Naive thymus-derived CD4-positive, alpha-beta T cell (primary cell): Measurements from ENCODE around the gene PARG. TPM values are rescaled to one million over a fixed set of nuclear protein-coding genes. Genes with fewer than 3 reads are reported as not detected.
"Not testable (repeated sequence)": the region's sequence is repeated elsewhere in the genome, so short reads cannot be mapped to it uniquely, and the experiment has no call there.

Source experiments
- ATAC-seq: fragments of 150-1000 bp; cut with Tn5 transposase; 2 replicates; pipeline ENCODE4 v1.10.0; 2021; ENCODE audit warnings: mild to moderate bottlenecking, moderate library complexity
- CTCF ChIA-PET: fragments of 350-600 bp; sonication (Branson Sonifier 250); formaldehyde crosslinking; loops from one replicate; lab custom pipeline; 2021; ENCODE audit warnings: antibody characterized with exemption; lab: Charles Lee
- POLR2A ChIA-PET: fragments of 350-600 bp; sonication (Branson Sonifier 250); formaldehyde crosslinking; loops from one replicate; lab custom pipeline; 2021; ENCODE audit warnings: antibody characterized with exemption, inconsistent platforms; lab: Charles Lee
- DNase-seq, 9 donors: peaks; one replicate each; pipeline versions ENCODE4 v3.0.0 to v3.0.0-alpha.2; 2020 to 2022; ENCODE audit warnings: mixed read lengths in 1 of 9
- H3K27ac ChIP-seq: one replicate; pipeline ENCODE4 v1.7.0; 2013; ENCODE audit warnings: mild to moderate bottlenecking, low read depth, low read length, moderate library complexity
- H3K27me3 ChIP-seq, 2 donors: one replicate each; pipeline ENCODE4 v1.7.0; 2013; ENCODE audit warnings: low read length in 2 of 2, mild to moderate bottlenecking in 2 of 2, moderate library complexity in 2 of 2; ENCODE audit not compliant: control insufficient read depth in 2 of 2, insufficient read depth in 2 of 2
- H3K36me3 ChIP-seq, 3 experiments: 1 replicate in 2 of 3; 2 replicates in 1 of 3; pipeline ENCODE4 v1.7.0; 2013; ENCODE audit warnings: low read length in 3 of 3, mild to moderate bottlenecking in 3 of 3, moderate library complexity in 1 of 3; ENCODE audit not compliant: insufficient read depth in 3 of 3, control insufficient read depth in 2 of 3
- H3K4me1 ChIP-seq, 2 donors: one replicate each; pipeline ENCODE4 v1.7.0; 2013; ENCODE audit warnings: low read length in 2 of 2, mild to moderate bottlenecking in 2 of 2, moderate library complexity in 1 of 2; ENCODE audit not compliant: control insufficient read depth in 2 of 2, insufficient read depth in 2 of 2
- H3K4me3 ChIP-seq: 2 replicates; pipeline ENCODE4 v1.7.0; 2013; ENCODE audit warnings: mild to moderate bottlenecking, low read length
- H3K9me3 ChIP-seq, 3 experiments: 1 replicate in 2 of 3; 2 replicates in 1 of 3; pipeline ENCODE4 v1.7.0; 2013; ENCODE audit warnings: low read length in 3 of 3; ENCODE audit not compliant: control insufficient read depth in 2 of 3
- H3K27ac Mint-ChIP-seq, 9 donors: one replicate each; pipeline ENCODE4 v1.8.0; 2020 to 2022; ENCODE audit warnings: mixed read lengths in 9 of 9, mild to moderate bottlenecking in 8 of 9, moderate library complexity in 5 of 9, inconsistent platforms in 2 of 9
- H3K27me3 Mint-ChIP-seq, 5 donors: one replicate each; pipeline ENCODE4 v1.8.0; 2021 to 2022; ENCODE audit warnings: mixed read lengths in 5 of 5, mild to moderate bottlenecking in 1 of 5
- H3K36me3 Mint-ChIP-seq, 5 donors: one replicate each; pipeline ENCODE4 v1.8.0; 2020 to 2022; ENCODE audit warnings: mixed read lengths in 5 of 5, mild to moderate bottlenecking in 3 of 5, inconsistent platforms in 1 of 5
- H3K4me1 Mint-ChIP-seq, 7 donors: one replicate each; pipeline ENCODE4 v1.8.0; 2020 to 2022; ENCODE audit warnings: mixed read lengths in 7 of 7, mild to moderate bottlenecking in 3 of 7, inconsistent platforms in 1 of 7
- H3K4me3 Mint-ChIP-seq, 10 donors: one replicate each; pipeline ENCODE4 v1.8.0; 2020 to 2022; ENCODE audit warnings: mild to moderate bottlenecking in 10 of 10, mixed read lengths in 10 of 10, moderate library complexity in 6 of 10, inconsistent platforms in 2 of 10
- H3K9me3 Mint-ChIP-seq, 11 donors: one replicate each; pipeline ENCODE4 v1.8.0; 2020 to 2022; ENCODE audit warnings: mixed read lengths in 11 of 11, mild to moderate bottlenecking in 4 of 11, inconsistent platforms in 1 of 11, moderate library complexity in 1 of 11
- intact Hi-C, 2 donors: fragments of 100-400 bp; cut with micrococcal nuclease; formaldehyde crosslinking; loops; one replicate each; pipeline ENCODE4 v1.15.1; 2023
- polyA plus RNA-seq, 2 donors: library from polyadenylated mRNA; unstranded; fragments of 300-500 nt; fragmentation: Illumina TruSeq; gene quantifications; one replicate each; pipeline ENCODE4 v1.2.3, GENCODE V29; 2021
- total RNA-seq, 6 experiments: library from RNA in 5 of 6; stranded (reverse) in 5 of 6; gene quantifications; 1 replicate in 5 of 6; 2 replicates in 1 of 6; pipeline ENCODE4 v1.2.3 and lab custom pipeline; 2021 to 2026

The PARG gene
- total and polyA plus RNA-seq, 7 experiments from 2014 or later = 11.4 to 48.2 (median 33.9) TPM

- H3K36me3 ChIP-seq = no peaks in the 10 kb centered on the region
- no peak overlapping the region for H3K27ac Mint-ChIP-seq
- DNase-seq (no peak), ATAC-seq (no peak)
- ChIA-PET POLR2A (no interaction called here), CTCF (no interaction called here)
- H3K27me3 ChIP-seq = no peaks in the 10 kb centered on the region
- no peaks in the 10 kb centered on the region for H3K9me3 ChIP-seq
- H3K9me3 Mint-ChIP-seq = peaks cover 0 to 5% (median 2%) of the 10 kb centered on the region in 11 donors
- H3K4me3 ChIP-seq = no peak overlapping the region
- H3K27ac ChIP-seq = no peak overlapping the region
- H3K4me1 ChIP-seq = no peaks in the 10 kb centered on the region
- no peak overlapping the region for H3K4me3 Mint-ChIP-seq
- H3K27me3 Mint-ChIP-seq = peaks cover 2 to 42% (median 35%) of the 10 kb centered on the region in 5 donors
- H3K4me1 Mint-ChIP-seq = no peaks in the 10 kb centered on the region
- intact Hi-C loops = no loop called here
- H3K36me3 Mint-ChIP-seq = no peaks in the 10 kb centered on the region
These were observed 165.0 kb downstream of the PARG start for GRCh38 chr10:49776851-49777250.

GRCh38 chr10:49775014-49775413 is 166.8 kb downstream of the PARG start:
- Mint-ChIP-seq H3K27me3 (peaks cover 16 to 41% (median 35%) of the 10 kb centered on the region in 5 donors), H3K27ac (no peak overlapping the region), H3K9me3 (peaks cover 0 to 8% (median 2%) of the 10 kb centered on the region in 11 donors), H3K4me1 (peaks cover 0 to 8% (median 0%) of the 10 kb centered on the region in 7 donors), H3K4me3 (no peak overlapping the region), H3K36me3 (no peaks in the 10 kb centered on the region)
- Histone ChIP-seq H3K36me3 (no peaks in the 10 kb centered on the region), H3K4me1 (no peaks in the 10 kb centered on the region), H3K27ac (no peak overlapping the region), H3K9me3 (no peaks in the 10 kb centered on the region), H3K4me3 (no peak overlapping the region), H3K27me3 (no peaks in the 10 kb centered on the region)
- intact Hi-C loops = no loop called here
- ChIA-PET POLR2A (no interaction called here), CTCF (no interaction called here)
- DNase-seq = no peak
- ATAC-seq = no peak

GRCh38 chr10:49772944-49773343 is 168.9 kb downstream of the PARG start:
- H3K36me3 Mint-ChIP-seq, H3K27me3 ChIP-seq, H3K9me3 ChIP-seq, H3K9me3 Mint-ChIP-seq, H3K4me1 Mint-ChIP-seq, H3K27ac Mint-ChIP-seq, H3K4me3 ChIP-seq, H3K36me3 ChIP-seq, ATAC-seq, DNase-seq, H3K27ac ChIP-seq, intact Hi-C loops, H3K4me3 Mint-ChIP-seq, CTCF ChIA-PET, H3K4me1 ChIP-seq, POLR2A ChIA-PET: not testable (repeated sequence)
- H3K27me3 Mint-ChIP-seq = peaks cover 28 to 37% (median 31%) of the 10 kb centered on the region in 5 donors

GRCh38 chr10:49771046-49771445 is 170.8 kb downstream of the PARG start:
- H3K4me3 ChIP-seq, H3K4me1 ChIP-seq, H3K27ac ChIP-seq, CTCF ChIA-PET, POLR2A ChIA-PET, H3K9me3 ChIP-seq, DNase-seq, H3K27me3 ChIP-seq, intact Hi-C loops, H3K36me3 ChIP-seq, H3K4me1 Mint-ChIP-seq, ATAC-seq: not testable (repeated sequence)
- H3K36me3 Mint-ChIP-seq = peaks cover 0 to 10% (median 0%) of the 10 kb centered on the region in 5 donors
- peaks cover 44 to 51% (median 49%) of the 10 kb centered on the region in 5 donors for H3K27me3 Mint-ChIP-seq
- H3K27ac Mint-ChIP-seq = peak overlapping the region in 1 of 9 donors; percentile 13
- peaks cover 0 to 17% (median 10%) of the 10 kb centered on the region in 11 donors for H3K9me3 Mint-ChIP-seq
- peak overlapping the region in 2 of 10 donors; percentile 30 to 39 for H3K4me3 Mint-ChIP-seq

- Histone ChIP-seq H3K4me3 (no peak overlapping the region), H3K27ac (no peak overlapping the region), H3K4me1 (no peaks in the 10 kb centered on the region), H3K9me3 (peaks cover 0 to 8% (median 0%) of the 10 kb centered on the region in 3 experiments), H3K27me3 (no peaks in the 10 kb centered on the region), H3K36me3 (no peaks in the 10 kb centered on the region)
- Mint-ChIP-seq H3K4me1 (peaks cover 0 to 8% (median 0%) of the 10 kb centered on the region in 7 donors), H3K4me3 (no peak overlapping the region), H3K36me3 (peaks cover 0 to 10% (median 0%) of the 10 kb centered on the region in 5 donors), H3K27me3 (peaks cover 44 to 61% (median 45%) of the 10 kb centered on the region in 5 donors), H3K9me3 (peaks cover 0 to 17% (median 10%) of the 10 kb centered on the region in 11 donors), H3K27ac (no peak overlapping the region)
- no peak for DNase-seq
- POLR2A ChIA-PET = no interaction called here
- intact Hi-C loops = no loop called here
- ATAC-seq = no peak
- CTCF ChIA-PET = no interaction called here
These were observed 172.1 kb downstream of the PARG start for GRCh38 chr10:49769692-49770091.

- no peaks in the 10 kb centered on the region for H3K4me1 ChIP-seq
- no peak overlapping the region for H3K4me3 ChIP-seq
- POLR2A ChIA-PET = no interaction called here
- no peak overlapping the region for H3K27ac ChIP-seq
- no peak for DNase-seq
- CTCF ChIA-PET = no interaction called here
- peaks cover 0 to 17% (median 11%) of the 10 kb centered on the region in 11 donors for H3K9me3 Mint-ChIP-seq
- intact Hi-C loops = no loop called here
- H3K27me3 ChIP-seq = no peaks in the 10 kb centered on the region
- no peak overlapping the region for H3K27ac Mint-ChIP-seq
- no peak overlapping the region for H3K4me3 Mint-ChIP-seq
- peaks cover 0 to 10% (median 0%) of the 10 kb centered on the region in 5 donors for H3K36me3 Mint-ChIP-seq
- H3K9me3 ChIP-seq = peaks cover 0 to 8% (median 0%) of the 10 kb centered on the region in 3 experiments
- H3K36me3 ChIP-seq = no peaks in the 10 kb centered on the region
- no peak for ATAC-seq
- H3K4me1 Mint-ChIP-seq = peaks cover 0 to 8% (median 0%) of the 10 kb centered on the region in 7 donors
- peaks cover 43 to 62% (median 47%) of the 10 kb centered on the region in 5 donors for H3K27me3 Mint-ChIP-seq
These were observed 173.1 kb downstream of the PARG start for GRCh38 chr10:49768731-49769130.

GRCh38 chr10:49768329-49768728 is 173.5 kb downstream of the PARG start:
- DNase-seq (no peak), ATAC-seq (no peak)
- H3K27me3 ChIP-seq = no peaks in the 10 kb centered on the region
- peaks cover 0 to 17% (median 11%) of the 10 kb centered on the region in 11 donors for H3K9me3 Mint-ChIP-seq
- no peaks in the 10 kb centered on the region for H3K36me3 ChIP-seq
- H3K9me3 ChIP-seq = peaks cover 0 to 8% (median 0%) of the 10 kb centered on the region in 3 experiments
- no peak overlapping the region for H3K27ac Mint-ChIP-seq
- intact Hi-C loops = no loop called here
- ChIA-PET POLR2A (no interaction called here), CTCF (no interaction called here)
- H3K36me3 Mint-ChIP-seq = peaks cover 0 to 10% (median 0%) of the 10 kb centered on the region in 5 donors
- no peaks in the 10 kb centered on the region for H3K4me1 ChIP-seq
- H3K27me3 Mint-ChIP-seq = peaks cover 47 to 66% (median 51%) of the 10 kb centered on the region in 5 donors
- no peak overlapping the region for H3K4me3 Mint-ChIP-seq
- no peak overlapping the region for H3K27ac ChIP-seq
- H3K4me3 ChIP-seq = no peak overlapping the region
- peaks cover 0 to 8% (median 0%) of the 10 kb centered on the region in 7 donors for H3K4me1 Mint-ChIP-seq
